Smooth muscle cell of the brain vasculature (primary cell): ENCODE measurements around the gene OLFM2.
A peak's percentile ranks its signal among the peaks of the same experiment; 100 is the strongest.
"Not testable (repeated sequence)": the region's sequence is repeated elsewhere in the genome, so short reads cannot be mapped to it uniquely, and the experiment has no call there.

ENCODE experiments used
- DNase-seq: peaks from one replicate; pipeline ENCODE4 v3.0.0-alpha.2; 2012; ENCODE audit warnings: low read depth, low spot score

OLFM2 gene

GRCh38 chr19:9941671-9942070 lies 5.4 kb upstream of the OLFM2 start:
- no peak for DNase-seq

DNA sequence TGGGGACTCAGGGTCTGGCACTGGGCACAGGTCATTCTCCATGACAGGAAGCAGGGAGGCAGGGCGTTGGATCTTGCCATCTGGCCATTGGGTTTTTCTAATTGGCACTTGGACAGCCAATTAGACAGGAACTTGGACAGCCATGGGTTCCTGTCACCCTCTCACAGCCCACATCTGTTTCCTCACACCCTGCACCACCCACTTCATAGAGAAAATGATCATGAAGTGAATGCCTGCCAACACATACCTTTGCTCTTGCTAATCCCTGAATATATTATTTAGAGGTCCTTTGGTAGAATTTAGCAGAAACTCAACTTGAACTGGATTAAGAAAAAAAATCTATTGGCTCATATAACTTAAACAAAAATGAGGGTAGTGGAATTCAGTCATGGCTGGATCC lies 4.9 kb upstream of the OLFM2 start:
- no peak for DNase-seq

DNA sequence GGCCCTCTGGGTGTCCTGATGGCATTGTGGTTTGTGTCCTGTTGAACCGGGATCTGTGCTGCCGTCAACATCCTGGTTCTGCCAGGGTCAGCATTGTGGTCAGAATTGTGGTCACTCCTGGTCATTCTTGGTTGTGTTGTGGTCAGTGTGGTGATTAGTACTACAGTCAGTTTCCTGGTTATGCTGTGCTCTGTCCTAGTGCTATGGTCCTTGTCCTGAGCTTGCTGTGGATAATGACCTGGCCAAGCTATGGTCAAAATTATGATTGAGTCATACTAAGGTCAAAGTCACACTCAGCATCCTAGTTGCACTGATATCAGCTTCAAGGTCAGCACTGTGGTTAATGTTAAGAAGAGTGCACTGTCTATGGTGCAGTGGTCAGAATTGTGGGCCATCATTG lies 4.5 kb upstream of the OLFM2 start:
- DNase-seq = no peak

DNA sequence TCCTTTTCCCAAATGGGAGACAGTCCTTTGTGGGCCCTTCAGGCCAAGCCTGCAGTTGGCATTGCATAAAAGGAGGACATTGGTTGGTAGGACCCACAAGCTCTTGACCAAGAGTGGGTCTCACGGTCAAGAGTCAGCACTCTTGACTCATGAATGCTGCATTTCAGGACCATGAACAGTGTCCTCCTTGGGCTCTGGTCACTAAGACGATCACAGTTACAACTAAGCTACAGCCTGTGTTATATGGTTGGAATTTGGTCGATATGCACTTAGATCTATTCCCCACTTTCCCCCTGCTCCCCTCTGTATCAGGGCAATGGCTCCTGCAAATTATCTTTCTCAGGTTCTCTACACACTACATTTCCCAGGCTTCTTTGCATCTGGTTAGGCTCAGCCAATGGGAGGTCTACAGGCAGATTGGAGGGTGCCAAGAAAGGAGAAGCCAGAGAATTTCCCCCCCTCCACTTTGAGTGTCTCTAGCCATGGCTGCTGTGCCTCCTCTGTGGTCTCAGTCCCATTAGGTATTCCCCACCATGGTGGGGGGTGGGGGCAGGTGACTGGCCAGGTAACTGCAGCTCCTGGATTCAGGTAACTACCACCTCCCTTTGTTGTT lies 3.1 kb upstream of the OLFM2 start:
- no peak for DNase-seq

- DNase-seq = no peak
Measured at GRCh38 chr19:9937001-9937411, 691 bp upstream of the OLFM2 start.

- no peak for DNase-seq
Measured at GRCh38 chr19:9935506-9936325, 599 bp downstream of the OLFM2 start.

GRCh38 chr19:9934132-9934950 lies 2.0 kb downstream of the OLFM2 start:
- DNase-seq = peak; percentile 61

DNA sequence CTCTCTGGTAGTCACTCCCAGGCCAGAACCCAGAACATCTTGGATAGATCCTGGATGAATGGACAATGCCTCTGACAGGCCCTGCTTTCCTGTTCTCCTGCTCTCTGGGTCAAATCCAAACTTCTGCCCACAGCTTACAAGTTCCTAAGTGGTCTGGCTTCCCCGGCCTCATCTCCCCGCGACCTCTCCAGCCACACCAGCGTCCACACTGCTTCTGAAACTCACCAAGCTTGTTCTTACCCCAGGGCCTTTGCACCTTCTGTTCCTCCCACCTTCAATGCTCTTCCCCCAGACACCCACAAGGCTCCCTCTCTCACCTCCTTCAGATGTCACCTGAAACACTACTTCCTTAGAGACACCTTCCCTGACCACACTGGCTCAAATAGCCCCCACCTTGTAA lies 3.5 kb downstream of the OLFM2 start:
- DNase-seq = no peak

GRCh38 chr19:9931629-9932028 lies 4.7 kb downstream of the OLFM2 start:
- DNase-seq = no peak

- no peak for DNase-seq
Measured at GRCh38 chr19:9923440-9923839, 12.9 kb downstream of the OLFM2 start.

DNA sequence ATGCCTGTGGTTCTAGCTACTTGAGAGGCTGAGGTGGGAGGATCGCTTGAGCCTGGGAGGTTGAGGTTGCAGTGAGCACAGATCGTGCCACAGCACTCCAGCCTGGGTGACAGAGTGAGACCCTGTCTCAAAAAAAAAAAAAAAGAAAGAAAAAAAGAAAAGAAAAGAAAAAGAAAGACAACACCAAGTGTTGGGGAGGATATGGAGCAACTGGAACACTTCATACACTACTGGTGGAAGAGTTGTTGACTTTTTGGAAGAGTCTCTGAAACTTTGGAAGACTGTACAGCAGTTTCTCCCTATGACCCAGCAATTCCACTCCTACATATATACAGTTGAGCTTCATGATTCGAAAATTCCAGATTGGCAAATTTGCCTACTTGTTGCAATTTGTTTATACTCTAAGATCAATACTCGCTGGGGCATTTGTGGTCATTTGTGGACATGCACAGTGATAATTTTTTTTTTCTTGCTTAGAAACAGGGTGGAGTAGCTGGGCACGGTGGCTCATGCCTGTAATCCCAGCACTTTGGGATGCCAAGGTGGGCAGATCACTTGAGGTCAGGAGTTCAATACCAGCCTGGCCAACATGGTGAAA lies 13.4 kb downstream of the OLFM2 start:
- not testable (repeated sequence) for DNase-seq

- no peak for DNase-seq
Measured at GRCh38 chr19:9917321-9917720, 19.0 kb downstream of the OLFM2 start.

- no peak for DNase-seq
Measured at GRCh38 chr19:9916719-9917118, 19.6 kb downstream of the OLFM2 start.

DNA sequence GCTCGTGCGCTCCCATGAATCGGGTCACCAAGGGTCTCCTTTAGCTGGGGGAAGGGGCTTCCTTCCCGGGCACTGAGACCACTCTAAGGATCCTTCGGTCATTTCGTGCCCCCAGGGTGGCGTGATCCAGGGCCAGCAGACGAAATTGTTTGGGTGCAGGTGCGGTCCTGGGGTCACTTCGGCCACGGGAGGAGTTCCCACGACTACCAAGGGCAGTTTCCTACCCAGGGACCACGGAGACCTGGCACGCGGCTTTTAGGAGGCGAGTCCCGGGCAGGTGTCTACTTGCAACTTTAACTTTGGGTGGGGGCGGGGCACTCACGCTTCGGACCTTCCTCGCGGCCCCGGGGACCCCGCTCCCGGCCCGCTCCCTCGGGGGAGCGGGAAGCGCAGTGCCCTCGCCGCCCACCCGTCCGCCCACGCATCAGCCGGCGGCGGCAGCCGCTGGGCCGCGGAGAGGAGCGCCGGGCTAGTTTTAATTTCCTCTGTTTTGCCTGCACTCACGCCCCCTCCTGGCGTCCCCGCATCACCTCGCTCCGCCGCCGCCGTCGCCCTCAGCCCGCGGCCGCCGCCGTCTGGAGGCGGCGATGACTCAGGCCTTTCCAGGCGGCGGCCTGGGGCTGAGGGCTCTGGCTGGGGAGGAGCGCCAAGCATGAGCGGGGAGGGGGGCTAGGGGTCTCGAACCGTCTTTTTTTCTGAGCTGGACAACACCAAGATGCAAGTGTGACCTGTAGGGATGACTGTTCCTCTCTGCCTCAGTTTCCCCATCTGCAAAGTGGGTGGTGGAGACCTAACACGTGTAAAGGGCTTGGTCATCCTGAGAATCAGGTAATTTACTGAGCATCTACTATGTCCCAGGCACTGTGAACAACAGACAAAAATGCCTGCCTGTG lies 21.8 kb downstream of the OLFM2 start:
- DNase-seq = peak; percentile 35

- DNase-seq = no peak
Measured at GRCh38 chr19:9914001-9914314, 22.4 kb downstream of the OLFM2 start.

DNA sequence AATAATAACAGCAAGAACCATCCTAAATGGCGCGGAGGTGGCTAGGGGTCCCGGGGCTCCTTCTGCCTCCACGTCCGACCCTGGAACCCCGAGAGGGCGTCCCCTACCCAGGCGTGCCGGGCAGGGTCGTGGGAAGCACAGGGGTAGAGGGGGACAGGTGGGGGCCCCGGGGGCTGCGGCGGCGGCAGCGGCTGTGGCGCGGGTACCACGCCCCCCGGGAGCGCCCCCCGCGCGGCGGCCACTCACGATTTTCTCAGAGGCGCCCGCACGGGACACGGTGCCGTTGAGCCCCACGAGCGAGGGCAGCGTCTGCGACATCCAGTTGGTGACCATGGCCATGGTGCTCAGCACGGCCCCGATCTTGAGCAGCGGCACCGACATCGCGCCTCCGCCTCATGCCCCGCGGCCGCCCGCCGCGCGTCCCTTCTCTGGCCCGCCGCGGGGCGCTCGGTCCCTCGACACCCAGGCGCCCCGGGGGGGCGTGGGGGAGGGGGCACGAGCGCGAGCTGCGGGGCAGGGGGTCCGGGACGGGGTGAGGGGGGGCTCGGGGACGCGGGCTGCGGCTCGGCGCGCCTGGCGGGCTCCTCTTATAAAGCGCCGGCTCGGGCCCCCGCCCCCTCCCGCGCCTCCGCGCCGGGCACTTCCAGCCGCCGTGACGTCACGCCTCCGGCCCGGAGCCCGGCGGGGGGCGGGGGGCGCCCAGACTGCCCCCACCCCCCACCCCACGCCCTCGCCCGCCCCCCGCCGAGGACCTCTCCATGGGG lies 22.9 kb downstream of the OLFM2 start:
- DNase-seq = no peak

DNA sequence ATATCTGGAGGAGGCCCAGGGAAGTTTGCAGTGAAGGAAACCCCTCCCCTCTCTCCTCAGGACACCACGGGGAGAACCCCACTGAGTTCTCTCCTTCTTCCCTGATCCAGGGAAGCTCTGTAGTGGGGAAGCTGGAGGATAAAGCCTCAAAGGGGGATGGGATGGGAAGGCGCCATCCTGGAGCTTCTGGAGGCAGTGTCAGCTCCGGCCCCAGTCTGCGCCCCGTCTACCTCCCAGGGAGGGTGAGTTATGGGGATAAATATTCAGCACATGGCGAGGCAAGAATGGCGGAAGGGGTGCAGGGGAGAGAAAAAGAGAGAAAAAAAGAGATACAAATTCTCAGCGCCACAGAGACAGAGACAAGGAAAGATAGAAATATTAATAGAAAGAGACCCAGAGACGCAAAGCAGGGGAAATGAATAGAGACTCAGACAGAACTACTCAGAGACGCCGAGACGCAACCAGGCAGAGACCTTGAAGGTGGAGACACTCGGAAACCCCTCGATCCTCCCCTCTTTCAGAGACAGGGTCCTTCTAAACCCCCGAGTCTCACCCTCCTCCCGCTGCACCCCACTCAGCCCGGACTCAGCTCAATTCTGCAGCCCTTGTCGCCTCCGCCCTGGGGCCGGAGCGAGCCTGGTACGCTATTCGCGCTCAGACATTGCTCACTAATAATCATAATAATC lies 23.6 kb downstream of the OLFM2 start:
- DNase-seq = no peak

GRCh38 chr19:9911524-9912185 lies 24.7 kb downstream of the OLFM2 start:
- no peak for DNase-seq

DNA sequence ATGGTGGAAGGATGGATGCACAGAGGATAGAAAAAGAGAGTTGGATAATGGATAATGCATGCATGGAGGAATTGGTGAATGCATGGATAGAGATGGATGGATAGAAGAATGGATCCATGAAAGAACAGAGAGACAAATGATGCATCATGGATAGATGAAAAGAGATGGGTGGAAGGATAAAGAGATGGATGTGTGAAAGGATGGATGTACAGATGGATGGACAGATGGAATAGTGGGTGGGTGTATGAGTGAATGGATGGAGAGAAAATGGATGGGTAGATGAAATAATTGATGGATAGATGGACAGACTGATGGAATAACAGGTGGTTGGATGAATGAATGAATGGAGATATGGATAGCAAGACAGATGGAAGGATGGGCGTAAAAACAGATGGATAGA lies 25.7 kb downstream of the OLFM2 start:
- DNase-seq = no peak
